PC-9 (cell line): ENCODE data around the gene STAMBPL1. TPM values are rescaled to one million over a fixed set of nuclear protein-coding genes. Genes with fewer than 3 reads are reported as not detected.

Source experiments
- BruUV-seq: library from RNA; stranded (reverse); fragments of 400-500 nt; replicated peaks from 2 replicates; lab custom pipeline; 2021; lab: Mats Ljungman, UMichigan
- CTCF ChIA-PET: fragments of 300-600 bp; sonication (Branson Sonifier 250); formaldehyde crosslinking; loops from one replicate; lab custom pipeline; 2022; ENCODE audit warnings: antibody characterized with exemption; lab: Charles Lee
- POLR2A ChIA-PET: fragments of 300-600 bp; sonication (Branson Sonifier 250); formaldehyde crosslinking; loops from one replicate; lab custom pipeline; 2022; ENCODE audit warnings: antibody characterized with exemption; ENCODE audit not compliant: unreplicated experiment; lab: Charles Lee
- DNase-seq, 2 experiments: peaks; one replicate each; pipeline versions ENCODE4 v3.0.0 to v3.0.0-alpha.2; 2015 to 2022; ENCODE audit warnings: mixed read lengths in 1 of 2
- H2AFZ ChIP-seq: fragments of 200-600 bp; sonication (generic); 2 replicates; pipeline ENCODE4 v1.8.1; 2017; ENCODE audit warnings: antibody characterized with exemption
- H3F3A ChIP-seq: fragments of 200-600 bp; sonication (generic); 2 replicates; pipeline ENCODE4 v1.8.1; 2017; ENCODE audit warnings: antibody characterized with exemption, mild to moderate bottlenecking, low read depth; ENCODE audit not compliant: insufficient read depth
- H3K27ac ChIP-seq: fragments of 200-600 bp; sonication (generic); 2 replicates; pipeline ENCODE4 v1.6.1; 2016; ENCODE audit warnings: mixed run types
- H3K27me3 ChIP-seq: fragments of 200-600 bp; sonication (generic); 2 replicates; pipeline ENCODE4 v1.6.1; 2016; ENCODE audit warnings: low read depth, mixed run types; ENCODE audit not compliant: insufficient read depth
- H3K36me3 ChIP-seq: fragments of 200-600 bp; sonication (generic); 2 replicates; pipeline ENCODE4 v1.6.1; 2016; ENCODE audit warnings: low read depth, mixed run types
- H3K4me1 ChIP-seq: fragments of 200-600 bp; sonication (generic); replicated peaks from 2 replicates; pipeline ENCODE4 v1.6.1; 2016; ENCODE audit warnings: mixed run types; ENCODE audit not compliant: insufficient read depth
- H3K4me2 ChIP-seq: fragments of 200-600 bp; sonication (generic); 2 replicates; pipeline ENCODE4 v1.6.1; 2017; ENCODE audit warnings: mixed run types
- H3K4me3 ChIP-seq: fragments of 200-600 bp; sonication (generic); 2 replicates; pipeline ENCODE4 v1.6.1; 2016; ENCODE audit warnings: mixed run types
- H3K79me2 ChIP-seq: fragments of 200-600 bp; sonication (generic); 2 replicates; pipeline ENCODE4 v1.6.1; 2017; ENCODE audit warnings: low read depth, mixed run types
- H3K9me2 ChIP-seq: fragments of 200-600 bp; sonication (generic); 2 replicates; pipeline ENCODE4 v1.8.1; 2017; ENCODE audit warnings: mild to moderate bottlenecking; ENCODE audit not compliant: insufficient read depth
- H3K9me3 ChIP-seq: fragments of 200-600 bp; sonication (generic); 2 replicates; pipeline ENCODE4 v1.8.1; 2016; ENCODE audit warnings: low read depth; ENCODE audit not compliant: insufficient read depth
- H4K20me1 ChIP-seq: fragments of 200-600 bp; sonication (generic); 2 replicates; pipeline ENCODE4 v1.8.1; 2017; ENCODE audit not compliant: insufficient read depth
- CTCF ChIP-seq: fragments of 200-600 bp; sonication (generic); conservative IDR thresholded peaks from 2 replicates; pipeline ENCODE4 v1.6.1; 2017; ENCODE audit warnings: mixed run types, antibody characterized with exemption, mild to moderate bottlenecking, moderate library complexity
- EZH2 ChIP-seq: fragments of 200-600 bp; sonication (generic); IDR thresholded peaks from 2 replicates; pipeline ENCODE4 v1.8.0; 2017; ENCODE audit warnings: antibody characterized with exemption, low read depth
- intact Hi-C: fragments of 100-400 bp; cut with micrococcal nuclease; formaldehyde crosslinking; loops from one replicate; pipeline ENCODE4 v1.10.0; 2022; ENCODE audit not compliant: unreplicated experiment
- total RNA-seq: library from RNA; stranded (reverse); gene quantifications from 2 replicates; pipeline ENCODE4 v1.2.3, GENCODE V29; 2021

STAMBPL1 gene
- total RNA-seq, 1 experiment from 2014 or later: 7.4 TPM

GRCh38 chr10:88873757-88874156 lies 6.3 kb upstream of the STAMBPL1 start:
- H3K36me3 ChIP-seq: no peaks in the 10 kb centered on the region
- no peak for TF ChIP-seq EZH2
- TF ChIP-seq CTCF: no peak
- H2AFZ ChIP-seq: no peak overlapping the region
- H3F3A ChIP-seq: no peaks in the 10 kb centered on the region
- no peak overlapping the region for H3K4me3 ChIP-seq
- CTCF ChIA-PET: interaction anchor here (0.6 kb wide), 1 partner anchor 51 kb away, joined by 20 read pairs; no protein-coding TSS in a partner anchor
- no peaks in the 10 kb centered on the region for H4K20me1 ChIP-seq
- no peaks in the 10 kb centered on the region for H3K4me1 ChIP-seq
- no peaks in the 10 kb centered on the region for H3K27me3 ChIP-seq
- no TSS peak for BruUV-seq
- H3K79me2 ChIP-seq: no peaks in the 10 kb centered on the region
- H3K9me2 ChIP-seq: no peaks in the 10 kb centered on the region
- no peaks in the 10 kb centered on the region for H3K9me3 ChIP-seq
- intact Hi-C loops: no loop called here
- DNase-seq: no peak
- POLR2A ChIA-PET: interaction anchor here (0.7 kb wide), 1 partner anchor 146 kb away, joined by 4 read pairs; no protein-coding TSS in a partner anchor
- H3K4me2 ChIP-seq: no peak overlapping the region
- H3K27ac ChIP-seq: no peak overlapping the region

- no TSS peak for BruUV-seq
- intact Hi-C loops: no loop called here
Observed at GRCh38 chr10:88874281-88874680, 5.8 kb upstream of the STAMBPL1 start.

GRCh38 chr10:88875081-88875480 lies 5.0 kb upstream of the STAMBPL1 start:
- intact Hi-C loops: no loop called here
- no peak overlapping the region for H3K4me3 ChIP-seq
- no peak overlapping the region for H2AFZ ChIP-seq
- no peaks in the 10 kb centered on the region for H3K27me3 ChIP-seq
- CTCF ChIA-PET: no interaction called here
- TF ChIP-seq CTCF (no peak), EZH2 (no peak)
- DNase-seq: no peak
- H3K36me3 ChIP-seq: no peaks in the 10 kb centered on the region
- POLR2A ChIA-PET: no interaction called here
- no peaks in the 10 kb centered on the region for H3K9me2 ChIP-seq
- peaks cover 5% of the 10 kb centered on the region; the same call in 1 of the 2 replicates for H3F3A ChIP-seq
- no peak overlapping the region for H3K27ac ChIP-seq
- no TSS peak for BruUV-seq
- H4K20me1 ChIP-seq: no peaks in the 10 kb centered on the region
- no peak overlapping the region for H3K4me2 ChIP-seq
- H3K4me1 ChIP-seq: no peaks in the 10 kb centered on the region
- H3K9me3 ChIP-seq: no peaks in the 10 kb centered on the region
- H3K79me2 ChIP-seq: no peaks in the 10 kb centered on the region

More at GRCh38 chr10:88874281-88874680, 5.8 kb upstream of the STAMBPL1 start:
- Histone ChIP-seq H3F3A (no peaks in the 10 kb centered on the region), H4K20me1 (no peaks in the 10 kb centered on the region), H3K9me2 (no peaks in the 10 kb centered on the region), H3K79me2 (no peaks in the 10 kb centered on the region), H3K27me3 (no peaks in the 10 kb centered on the region), H3K9me3 (no peaks in the 10 kb centered on the region), H3K4me1 (no peaks in the 10 kb centered on the region), H3K4me2 (no peak overlapping the region), H3K27ac (no peak overlapping the region), H3K36me3 (no peaks in the 10 kb centered on the region), H3K4me3 (no peak overlapping the region), H2AFZ (no peak overlapping the region)
- DNase-seq: no peak
- no peak for TF ChIP-seq CTCF
- no peak for TF ChIP-seq EZH2
- CTCF ChIA-PET: interaction anchor here (0.6 kb wide), 1 partner anchor 51 kb away, joined by 20 read pairs; no protein-coding TSS in a partner anchor
- POLR2A ChIA-PET: no interaction called here
